Activated CD4-positive, alpha-beta memory T cell treated with anti-CD3 and anti-CD28 coated beads for 36 hours (primary cell): ENCODE measurements around the gene CST9. TPM values are rescaled to one million over a fixed set of nuclear protein-coding genes. Genes with fewer than 3 reads are reported as not detected.
A peak's percentile ranks its signal among the peaks of the same experiment; 100 is the strongest.

Experiments used
- CTCF ChIA-PET: fragments of 350-600 bp; sonication (Branson Sonifier 250); formaldehyde crosslinking; loops from one replicate; lab custom pipeline; 2021; ENCODE audit warnings: antibody characterized with exemption, inconsistent platforms; lab: Charles Lee
- POLR2A ChIA-PET: fragments of 350-600 bp; sonication (Branson Sonifier 250); formaldehyde crosslinking; loops from one replicate; lab custom pipeline; 2021; ENCODE audit warnings: antibody characterized with exemption; lab: Charles Lee
- DNase-seq: peaks from one replicate; pipeline ENCODE4 v3.0.0-alpha.2; 2020
- H3K27ac Mint-ChIP-seq: one replicate; pipeline ENCODE4 v1.8.0; 2021; ENCODE audit warnings: mixed read lengths
- H3K27me3 Mint-ChIP-seq: one replicate; pipeline ENCODE4 v1.8.0; 2021; ENCODE audit warnings: mixed read lengths
- H3K36me3 Mint-ChIP-seq: one replicate; pipeline ENCODE4 v1.8.0; 2021; ENCODE audit warnings: mixed read lengths
- H3K4me1 Mint-ChIP-seq: one replicate; pipeline ENCODE4 v1.8.0; 2021; ENCODE audit warnings: low read depth, mixed read lengths
- H3K4me3 Mint-ChIP-seq: one replicate; pipeline ENCODE4 v1.8.0; 2021; ENCODE audit warnings: mild to moderate bottlenecking, mixed read lengths
- H3K9me3 Mint-ChIP-seq: one replicate; pipeline ENCODE4 v1.8.0; 2021; ENCODE audit warnings: mixed read lengths
- intact Hi-C: fragments of 100-400 bp; cut with micrococcal nuclease; formaldehyde crosslinking; loops from one replicate; pipeline ENCODE4 v1.15.1; 2023
- total RNA-seq, 2 experiments: library from RNA; stranded (reverse); gene quantifications; one replicate each; pipeline ENCODE4 v1.2.3, GENCODE V29; 2021

CST9 gene
- total RNA-seq, 2 experiments from 2014 or later, result not detected

- Mint-ChIP-seq H3K36me3 (no peaks in the 10 kb centered on the region), H3K4me1 (no peaks in the 10 kb centered on the region), H3K27ac (no peak overlapping the region), H3K4me3 (no peak overlapping the region), H3K9me3 (no peaks in the 10 kb centered on the region), H3K27me3 (no peaks in the 10 kb centered on the region)
- ChIA-PET CTCF (interaction anchor here (1.2 to 3.7 kb wide), 2 partner anchors 166 to 259 kb away, joined by 3 to 50 read pairs; no protein-coding TSS in a partner anchor), POLR2A (no interaction called here)
- intact Hi-C loops, result loop anchor here (5.0 kb wide), 1 partner anchor 916 kb away; no protein-coding TSS in a partner anchor
- no peak for DNase-seq
These were observed 2.6 kb upstream of the CST9 start for GRCh38 chr20:23608251-23608846.

GRCh38 chr20:23607497-23608245 lies 2.0 kb upstream of the CST9 start:
- H3K36me3 Mint-ChIP-seq, result no peaks in the 10 kb centered on the region
- CTCF ChIA-PET, result interaction anchor here (1.2 to 3.7 kb wide), 6 partner anchors 13 to 916 kb away, joined by 3 to 50 read pairs (median 4); no protein-coding TSS in a partner anchor
- no peak overlapping the region for H3K4me3 Mint-ChIP-seq
- no peaks in the 10 kb centered on the region for H3K9me3 Mint-ChIP-seq
- no peak overlapping the region for H3K27ac Mint-ChIP-seq
- intact Hi-C loops, result loop anchor here (5.0 kb wide), 1 partner anchor 915 kb away; no protein-coding TSS in a partner anchor
- DNase-seq, result no peak
- no peaks in the 10 kb centered on the region for H3K4me1 Mint-ChIP-seq
- POLR2A ChIA-PET, result no interaction called here
- no peaks in the 10 kb centered on the region for H3K27me3 Mint-ChIP-seq

- intact Hi-C loops, result loop anchor here (1.0 to 5.0 kb wide), 2 partner anchors 165 to 914 kb away; no protein-coding TSS in a partner anchor
- H3K27ac Mint-ChIP-seq, result no peak overlapping the region
- no peaks in the 10 kb centered on the region for H3K4me1 Mint-ChIP-seq
- H3K36me3 Mint-ChIP-seq, result no peaks in the 10 kb centered on the region
- POLR2A ChIA-PET, result no interaction called here
- CTCF ChIA-PET, result interaction anchor here (0.6 to 3.7 kb wide), 6 partner anchors 14 to 915 kb away, joined by 3 to 50 read pairs (median 4); no protein-coding TSS in a partner anchor
- H3K27me3 Mint-ChIP-seq, result no peaks in the 10 kb centered on the region
- no peaks in the 10 kb centered on the region for H3K9me3 Mint-ChIP-seq
- H3K4me3 Mint-ChIP-seq, result no peak overlapping the region
- peak; percentile 74 for DNase-seq
These were observed 934 bp upstream of the CST9 start for GRCh38 chr20:23606652-23607049.

GRCh38 chr20:23604306-23604705 lies 1.4 kb downstream of the CST9 start:
- no peaks in the 10 kb centered on the region for H3K9me3 Mint-ChIP-seq
- H3K4me3 Mint-ChIP-seq, result no peak overlapping the region
- ChIA-PET POLR2A (no interaction called here), CTCF (interaction anchor here (1.0 to 4.4 kb wide), 3 partner anchors 161 to 912 kb away, joined by 3 to 28 read pairs (median 4); no protein-coding TSS in a partner anchor)
- intact Hi-C loops, result no loop called here
- no peaks in the 10 kb centered on the region for H3K4me1 Mint-ChIP-seq
- H3K27ac Mint-ChIP-seq, result no peak overlapping the region
- H3K27me3 Mint-ChIP-seq, result no peaks in the 10 kb centered on the region
- H3K36me3 Mint-ChIP-seq, result no peaks in the 10 kb centered on the region
- no peak for DNase-seq

GRCh38 chr20:23603321-23603720 lies 2.4 kb downstream of the CST9 start:
- Mint-ChIP-seq H3K27ac (no peak overlapping the region), H3K4me1 (no peaks in the 10 kb centered on the region), H3K27me3 (no peaks in the 10 kb centered on the region), H3K36me3 (no peaks in the 10 kb centered on the region), H3K9me3 (no peaks in the 10 kb centered on the region), H3K4me3 (no peak overlapping the region)
- ChIA-PET POLR2A (no interaction called here), CTCF (interaction anchor here (1.3 to 4.4 kb wide), 2 partner anchors 160 to 253 kb away, joined by 4 to 28 read pairs; no protein-coding TSS in a partner anchor)
- DNase-seq, result no peak
- intact Hi-C loops, result no loop called here

DNA sequence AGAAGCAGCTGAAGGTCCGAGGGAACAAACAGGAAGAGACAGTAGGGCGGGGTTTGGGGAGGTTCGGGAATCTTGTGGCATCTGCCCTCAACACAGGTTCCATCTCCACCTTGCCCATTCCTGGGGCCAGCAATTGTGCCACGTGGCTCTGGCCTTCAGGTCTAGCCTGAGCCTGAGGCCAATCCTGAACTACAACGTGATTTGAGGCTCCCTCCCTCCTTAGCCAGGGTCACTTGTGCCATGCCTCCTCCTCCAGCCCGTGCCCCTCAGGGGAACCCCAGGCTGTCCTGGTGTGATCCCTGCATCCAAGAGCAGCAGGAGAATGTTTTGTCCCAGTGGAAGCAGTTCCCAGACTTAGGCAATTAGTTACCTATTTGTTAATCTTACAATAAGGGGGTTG lies 3.0 kb downstream of the CST9 start:
- Mint-ChIP-seq H3K4me1 (no peaks in the 10 kb centered on the region), H3K4me3 (no peak overlapping the region)
- POLR2A ChIA-PET, result no interaction called here

DNA sequence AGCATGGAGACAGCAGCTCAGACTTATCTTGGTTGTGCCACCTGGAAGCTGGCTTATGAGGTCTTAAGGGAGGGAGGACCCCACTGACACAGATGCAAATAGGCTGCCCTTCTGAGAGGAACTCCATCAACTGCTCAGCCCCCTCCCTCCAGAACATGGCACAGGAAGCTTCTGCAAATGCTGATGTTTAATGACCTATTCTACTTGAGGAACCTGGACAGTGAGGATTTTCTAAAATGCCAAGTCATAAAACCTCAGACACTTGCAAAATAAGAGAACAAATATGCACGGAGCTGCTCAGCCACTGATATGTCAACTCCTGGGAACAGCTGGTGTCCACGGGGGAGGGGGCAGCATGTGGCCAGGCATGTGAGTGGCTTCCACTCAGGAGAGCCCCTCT lies 3.5 kb downstream of the CST9 start:
- Mint-ChIP-seq H3K27ac (no peak overlapping the region), H3K9me3 (no peaks in the 10 kb centered on the region), H3K36me3 (no peaks in the 10 kb centered on the region), H3K4me1 (no peaks in the 10 kb centered on the region), H3K27me3 (no peaks in the 10 kb centered on the region), H3K4me3 (no peak overlapping the region)
- DNase-seq, result no peak
- intact Hi-C loops, result no loop called here
- POLR2A ChIA-PET, result no interaction called here
- CTCF ChIA-PET, result interaction anchor here (4.4 kb wide), 1 partner anchor 159 kb away, joined by 28 read pairs; no protein-coding TSS in a partner anchor

More for the DNA sequence above, 3.0 kb downstream of the CST9 start:
- intact Hi-C loops, result no loop called here
- no peaks in the 10 kb centered on the region for H3K27me3 Mint-ChIP-seq
- no peak for DNase-seq
- no peak overlapping the region for H3K27ac Mint-ChIP-seq
- H3K36me3 Mint-ChIP-seq, result no peaks in the 10 kb centered on the region
- H3K9me3 Mint-ChIP-seq, result no peaks in the 10 kb centered on the region
- CTCF ChIA-PET, result interaction anchor here (4.4 kb wide), 1 partner anchor 160 kb away, joined by 28 read pairs; no protein-coding TSS in a partner anchor

GRCh38 chr20:23601715-23602114 lies 4.0 kb downstream of the CST9 start:
- Mint-ChIP-seq H3K36me3 (no peaks in the 10 kb centered on the region), H3K4me1 (no peaks in the 10 kb centered on the region), H3K27me3 (no peaks in the 10 kb centered on the region), H3K9me3 (no peaks in the 10 kb centered on the region), H3K27ac (no peak overlapping the region), H3K4me3 (no peak overlapping the region)
- no peak for DNase-seq
- ChIA-PET CTCF (interaction anchor here (4.4 kb wide), 1 partner anchor 159 kb away, joined by 28 read pairs; no protein-coding TSS in a partner anchor), POLR2A (no interaction called here)
- intact Hi-C loops, result no loop called here

GRCh38 chr20:23598481-23598880 lies 7.2 kb downstream of the CST9 start:
- no peaks in the 10 kb centered on the region for H3K36me3 Mint-ChIP-seq
- intact Hi-C loops, result no loop called here
- ChIA-PET POLR2A (no interaction called here), CTCF (no interaction called here)
- no peaks in the 10 kb centered on the region for H3K9me3 Mint-ChIP-seq
- H3K4me1 Mint-ChIP-seq, result no peaks in the 10 kb centered on the region
- H3K27ac Mint-ChIP-seq, result no peak overlapping the region
- no peak overlapping the region for H3K4me3 Mint-ChIP-seq
- H3K27me3 Mint-ChIP-seq, result no peaks in the 10 kb centered on the region
- DNase-seq, result no peak

DNA sequence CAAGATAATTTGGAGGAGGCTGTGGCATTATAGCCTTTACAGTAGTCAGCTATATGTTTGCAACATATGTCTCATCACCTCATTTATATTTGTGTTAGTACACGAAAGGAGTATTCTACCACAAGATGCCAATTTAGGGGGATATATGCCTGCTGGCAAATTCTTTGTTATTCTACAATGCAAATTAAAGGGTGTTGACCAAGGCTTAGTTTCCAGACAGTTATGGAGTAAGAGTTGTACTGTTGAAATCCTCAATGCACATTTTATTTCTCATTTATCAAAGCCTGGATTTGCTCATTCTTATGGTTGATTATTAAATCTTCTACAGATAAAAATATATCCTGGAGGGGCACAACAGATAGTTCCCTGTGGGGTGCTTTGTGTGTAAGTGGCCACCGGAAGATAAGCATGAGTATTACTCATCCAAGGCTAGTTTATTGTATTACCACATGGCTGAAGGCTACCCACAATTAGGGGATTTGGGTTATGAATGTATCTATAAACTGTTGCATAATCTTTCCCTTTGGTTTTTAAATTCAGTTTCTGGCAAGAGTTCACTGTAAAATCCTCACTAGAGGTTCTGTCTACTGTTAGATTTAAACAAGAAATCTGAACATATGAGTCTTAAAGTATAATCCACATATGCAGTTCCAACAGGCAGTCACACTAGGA lies 9.0 kb downstream of the CST9 start:
- Mint-ChIP-seq H3K27ac (no peak overlapping the region), H3K4me1 (no peaks in the 10 kb centered on the region), H3K36me3 (no peaks in the 10 kb centered on the region), H3K27me3 (no peaks in the 10 kb centered on the region), H3K4me3 (no peak overlapping the region), H3K9me3 (no peaks in the 10 kb centered on the region)
- no peak for DNase-seq
- ChIA-PET POLR2A (no interaction called here), CTCF (no interaction called here)
- intact Hi-C loops, result no loop called here

- no peaks in the 10 kb centered on the region for H3K27me3 Mint-ChIP-seq
- H3K27ac Mint-ChIP-seq, result no peak overlapping the region
- H3K4me1 Mint-ChIP-seq, result no peaks in the 10 kb centered on the region
- no peak for DNase-seq
- CTCF ChIA-PET, result no interaction called here
- no peaks in the 10 kb centered on the region for H3K9me3 Mint-ChIP-seq
- intact Hi-C loops, result no loop called here
- POLR2A ChIA-PET, result no interaction called here
- H3K36me3 Mint-ChIP-seq, result no peaks in the 10 kb centered on the region
- no peak overlapping the region for H3K4me3 Mint-ChIP-seq
These were observed 9.8 kb downstream of the CST9 start for GRCh38 chr20:23595941-23596340.
